GM12878 (cell line): Measurements from ENCODE around the gene CRTC3. TPM values are rescaled to one million over a fixed set of nuclear protein-coding genes. Genes with fewer than 3 reads are reported as not detected.

Experiments
- ATAC-seq: fragments of 200-7000 bp; cut with Tn5 transposase; 3 replicates; pipeline ENCODE4 v1.9.1; 2020; ENCODE audit warnings: mild to moderate bottlenecking, moderate library complexity
- BruUV-seq: library from RNA; stranded (reverse); fragments of 400-500 nt; replicated peaks from 2 replicates; lab custom pipeline; 2021; lab: Mats Ljungman, UMichigan
- CTCF ChIA-PET: fragments of 300-600 bp; sonication (Branson Sonifier 250); formaldehyde crosslinking; extraction: SDS; loops from one replicate; lab custom pipeline; 2021; ENCODE audit warnings: inconsistent platforms; lab: Yijun Ruan, JAX
- POLR2A ChIA-PET: fragments of 350-600 bp; formaldehyde crosslinking; extraction: SDS; loops from one replicate; lab custom pipeline; 2021; ENCODE audit warnings: inconsistent platforms; lab: Charles Lee
- RAD21 ChIA-PET: fragments of 300-600 bp; sonication (Branson Sonifier 250); formaldehyde crosslinking; loops from one replicate; lab custom pipeline; 2023; ENCODE audit warnings: antibody characterized with exemption; ENCODE audit not compliant: unreplicated experiment; lab: Charles Lee
- SMC1A ChIA-PET: fragments of 300-600 bp; sonication (Branson Sonifier 250); formaldehyde crosslinking; loops from one replicate; lab custom pipeline; 2023; ENCODE audit not compliant: unreplicated experiment, uncharacterized antibody; lab: Charles Lee
- DNase-seq: peaks from one replicate; pipeline ENCODE4 v3.0.0-alpha.2; 2011; ENCODE audit warnings: low read depth, low spot score
- FAIRE-seq: peaks from 3 replicates; lab custom pipeline; 2011; peaks lifted over from hg19 to GRCh38; lab: Jason Lieb, UNC
- H2AFZ ChIP-seq: 2 replicates; pipeline ENCODE4 v1.6.0; 2011; ENCODE audit warnings: low read depth, low read length, control low read depth; ENCODE audit not compliant: control insufficient read depth
- H3K27ac ChIP-seq: 2 replicates; pipeline ENCODE4 v1.5.1; 2011; ENCODE audit warnings: control low read depth; ENCODE audit not compliant: control insufficient read depth, insufficient read depth
- H3K27me3 ChIP-seq, 2 experiments: replicated peaks in 1 of 2; 2 replicates each; pipeline versions ENCODE4 v1.6.0 to v1.6.1; 2011; ENCODE audit warnings: low read length in 1 of 2; ENCODE audit not compliant: control insufficient read depth in 2 of 2, insufficient read depth in 2 of 2
- H3K36me3 ChIP-seq, 2 experiments: 2 replicates each; pipeline ENCODE4 v1.5.1; 2011; ENCODE audit warnings: low read length in 1 of 2; ENCODE audit not compliant: control insufficient read depth in 2 of 2, insufficient read depth in 2 of 2
- H3K4me1 ChIP-seq: 2 replicates; pipeline ENCODE4 v1.6.1; 2011; ENCODE audit warnings: mild to moderate bottlenecking, low read length, moderate library complexity, mixed read lengths; ENCODE audit not compliant: control insufficient read depth, insufficient read depth
- H3K4me2 ChIP-seq: 2 replicates; pipeline ENCODE4 v1.6.0; 2011; ENCODE audit warnings: control low read depth; ENCODE audit not compliant: control insufficient read depth, insufficient read depth
- H3K4me3 ChIP-seq: fragments of 200-600 bp; sonication (generic); 2 replicates; pipeline ENCODE4 v1.5.1; 2016
- H3K79me2 ChIP-seq: 2 replicates; pipeline ENCODE4 v1.6.0; 2011; ENCODE audit warnings: low read length; ENCODE audit not compliant: control insufficient read depth, insufficient read depth
- H3K9ac ChIP-seq: 2 replicates; pipeline ENCODE4 v1.8.0; 2011; ENCODE audit warnings: low read length, control low read depth, mixed read lengths; ENCODE audit not compliant: control insufficient read depth, insufficient read depth
- H3K9me3 ChIP-seq: replicated peaks from 3 replicates; pipeline ENCODE4 v1.5.1; 2011; ENCODE audit warnings: mild to moderate bottlenecking, low read length; ENCODE audit not compliant: control insufficient read depth, insufficient read depth
- H4K20me1 ChIP-seq: 2 replicates; pipeline ENCODE4 v1.6.0; 2011; ENCODE audit not compliant: control insufficient read depth, insufficient read depth
- BACH1 ChIP-seq: fragments of 450-650 bp; IDR thresholded peaks from 2 replicates; pipeline ENCODE4 v1.6.1; 2017; ENCODE audit warnings: mild to moderate bottlenecking, borderline replicate concordance
- MYC ChIP-seq: IDR thresholded peaks from 2 replicates; pipeline ENCODE4 v1.6.1; 2011; ENCODE audit warnings: mild to moderate bottlenecking, low read length, moderate library complexity, inconsistent platforms; ENCODE audit not compliant: insufficient read depth, insufficient replicate concordance, insufficient read length, severe bottlenecking
- RUNX3 ChIP-seq: IDR thresholded peaks from 2 replicates; pipeline ENCODE4 v1.6.1; 2012; ENCODE audit warnings: low read length, inconsistent platforms
- SPI1 ChIP-seq: IDR thresholded peaks from 2 replicates; pipeline ENCODE4 v1.6.1; 2011; ENCODE audit warnings: low read depth, mild to moderate bottlenecking, low read length, moderate library complexity, borderline replicate concordance; ENCODE audit not compliant: insufficient read depth
- WGBS: methylation state at CpG from one replicate; pipeline ENCODE4 v1.1.6; 2016; ENCODE audit warnings: low lambda C conversion rate; ENCODE audit not compliant: insufficient replicate concordance, insufficient coverage; ENCODE audit errors: missing lambda C conversion rate; 5-methylcytosine and 5-hydroxymethylcytosine counted together
- in situ Hi-C: fragments of 300-500 bp; cut with MboI; formaldehyde crosslinking; loops from 9 replicates; pipeline ENCODE4 v1.14.3; 2018; ENCODE audit warnings: mixed read lengths
- intact Hi-C: fragments of 100-400 bp; cut with micrococcal nuclease; formaldehyde crosslinking; loops from one replicate; pipeline ENCODE4 v1.14.2; 2022; ENCODE audit not compliant: unreplicated experiment
- polyA plus RNA-seq, 11 experiments: library from polyadenylated mRNA; depleted of rRNA in 4 of 11; unstranded in 6 of 11; stranded (reverse) in 5 of 11; fragments of >200 nt; fragmentation: Nextera tagmentation in 4 of 11; fragmentation: Illumina TruSeq in 1 of 11; extraction: Ambion mirVana in 4 of 11; extraction: Trizol in 1 of 11; gene quantifications; 1 replicate in 1 of 11; 2 replicates in 10 of 11; pipeline versions ENCODE4 v1.2.1 to v1.2.3, GENCODE V29; 2011 to 2016; ENCODE audit warnings: inconsistent platforms in 2 of 11, missing spikeins in 2 of 11, low read depth in 1 of 11
- total RNA-seq, 4 experiments: library from RNA; depleted of rRNA in 3 of 4; stranded (reverse); fragments of >200 nt in 3 of 4; fragmentation: Illumina TruSeq in 1 of 4; extraction: Trizol in 1 of 4; gene quantifications; 2 replicates each; pipeline versions ENCODE4 v1.2.1 to v1.2.3, GENCODE V29; 2013 to 2021
- TF ChIP-seq, protein P1 (sequence below): fragments of 450-650 bp; IDR thresholded peaks from 2 replicates; pipeline ENCODE4 v1.6.1; 2017; ENCODE audit warnings: mild to moderate bottlenecking, low read depth, inconsistent platforms; ENCODE audit not compliant: poor library complexity, severe bottlenecking

CRTC3 gene
- total and polyA plus RNA-seq, 10 of the 15 experiments (the other 5 are each of a cell fraction or from before 2014, with no cell fraction given) = 3.5 to 36.9 (median 18.9) TPM

- in situ Hi-C loops = no loop called here
- no peaks in the 10 kb centered on the region; the same call in 2 of the 3 replicates for H3K9me3 ChIP-seq
- intact Hi-C loops = loop anchor here (5.0 kb wide), 1 partner anchor 36 kb away; no protein-coding TSS in a partner anchor
- ATAC-seq (no peak), FAIRE-seq (no peak), DNase-seq (no peak)
- SMC1A ChIA-PET = interaction anchor here (0.8 to 3.8 kb wide), 15 partner anchors 10 to 80 kb away, joined by 3 to 32 read pairs (median 4); no protein-coding TSS in a partner anchor
- H3K79me2 ChIP-seq = peaks cover 34% of the 10 kb centered on the region
- POLR2A ChIA-PET = interaction anchor here (0.5 to 2.5 kb wide), 11 partner anchors 8 to 347 kb away, joined by 3 to 17 read pairs (median 3); no protein-coding TSS in a partner anchor
- H4K20me1 ChIP-seq = no peaks in the 10 kb centered on the region
- 55% methylated on average over 5 of the region's 5 CpGs for WGBS
- no peak for TF ChIP-seq BACH1
- TF ChIP-seq RUNX3 = 0 out of 2 replicates have a peak, but pooled peaks have one; percentile 30
- TF ChIP-seq, protein P1, sequence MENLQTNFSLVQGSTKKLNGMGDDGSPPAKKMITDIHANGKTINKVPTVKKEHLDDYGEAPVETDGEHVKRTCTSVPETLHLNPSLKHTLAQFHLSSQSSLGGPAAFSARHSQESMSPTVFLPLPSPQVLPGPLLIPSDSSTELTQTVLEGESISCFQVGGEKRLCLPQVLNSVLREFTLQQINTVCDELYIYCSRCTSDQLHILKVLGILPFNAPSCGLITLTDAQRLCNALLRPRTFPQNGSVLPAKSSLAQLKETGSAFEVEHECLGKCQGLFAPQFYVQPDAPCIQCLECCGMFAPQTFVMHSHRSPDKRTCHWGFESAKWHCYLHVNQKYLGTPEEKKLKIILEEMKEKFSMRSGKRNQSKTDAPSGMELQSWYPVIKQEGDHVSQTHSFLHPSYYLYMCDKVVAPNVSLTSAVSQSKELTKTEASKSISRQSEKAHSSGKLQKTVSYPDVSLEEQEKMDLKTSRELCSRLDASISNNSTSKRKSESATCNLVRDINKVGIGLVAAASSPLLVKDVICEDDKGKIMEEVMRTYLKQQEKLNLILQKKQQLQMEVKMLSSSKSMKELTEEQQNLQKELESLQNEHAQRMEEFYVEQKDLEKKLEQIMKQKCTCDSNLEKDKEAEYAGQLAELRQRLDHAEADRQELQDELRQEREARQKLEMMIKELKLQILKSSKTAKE = no peak
- TF ChIP-seq MYC = no peak
- TF ChIP-seq SPI1 = 0 out of 2 replicates have a peak, but pooled peaks have one; percentile 4
- H3K4me3 ChIP-seq = no peak overlapping the region
- peak overlapping the region; percentile 41 for H3K4me2 ChIP-seq
- H3K9ac ChIP-seq = no peak overlapping the region
- H3K27me3 ChIP-seq = no peaks in the 10 kb centered on the region
- peak overlapping the region; percentile 46 for H3K27ac ChIP-seq
- RAD21 ChIA-PET = interaction anchor here (0.6 to 1.3 kb wide), 3 partner anchors 41 to 112 kb away, joined by 3 to 4 read pairs (median 3); no protein-coding TSS in a partner anchor
- BruUV-seq = no TSS peak
- H3K4me1 ChIP-seq = peaks cover 58% of the 10 kb centered on the region
- no peak overlapping the region for H2AFZ ChIP-seq
- CTCF ChIA-PET = interaction anchor here (0.8 to 2.5 kb wide), 16 partner anchors 8 to 274 kb away, joined by 3 to 11 read pairs (median 4); no protein-coding TSS in a partner anchor
- H3K36me3 ChIP-seq = peaks cover 1 to 11% of the 10 kb centered on the region in 2 experiments; a peak in 3 of 4 replicates
Observed at GRCh38 chr15:90561344-90562244, 31.9 kb downstream of the CRTC3 start.
